IMR-90 (cell line): ENCODE measurements around the gene CCDC9. TPM values are rescaled to one million over a fixed set of nuclear protein-coding genes. Genes with fewer than 3 reads are reported as not detected.

Experiments used
- ATAC-seq: fragments of 200-7000 bp; cut with Tn5 transposase; 2 replicates; pipeline ENCODE4 v1.9.1; 2020; ENCODE audit warnings: low read depth, mild to moderate bottlenecking, moderate library complexity
- BruUV-seq: library from RNA; stranded (reverse); fragments of 400-500 nt; replicated peaks from 2 replicates; lab custom pipeline; 2021; lab: Mats Ljungman, UMichigan
- CTCF ChIA-PET: fragments of 300-600 bp; formaldehyde crosslinking; extraction: SDS; loops from one replicate; lab custom pipeline; 2021; ENCODE audit warnings: antibody characterized with exemption; lab: Yijun Ruan, JAX
- POLR2A ChIA-PET: fragments of 300-600 bp; sonication (Branson Sonifier 250); formaldehyde crosslinking; loops from one replicate; lab custom pipeline; 2022; ENCODE audit warnings: antibody characterized with exemption; ENCODE audit not compliant: unreplicated experiment; lab: Charles Lee
- DNase-seq: peaks from one replicate; pipeline ENCODE4 v3.0.0; 2013
- H2AFZ ChIP-seq: replicated peaks from 2 replicates; pipeline ENCODE3; 2013; ENCODE audit warnings: low read length, mild to moderate bottlenecking; ENCODE audit not compliant: poor library complexity
- H2AK5ac ChIP-seq: 2 replicates; pipeline ENCODE4 v1.6.1; 2013; ENCODE audit warnings: low read depth, low read length, inconsistent platforms
- H2AK9ac ChIP-seq: replicated peaks from 2 replicates; pipeline ENCODE3; 2013; ENCODE audit warnings: mild to moderate bottlenecking, low read depth, low read length, moderate library complexity; ENCODE audit not compliant: poor library complexity
- H2BK120ac ChIP-seq: 2 replicates; pipeline ENCODE4 v1.6.1; 2013; ENCODE audit warnings: low read depth, low read length, inconsistent platforms
- H2BK15ac ChIP-seq: 3 replicates; pipeline ENCODE4 v1.6.1; 2013; ENCODE audit warnings: low read depth, low read length, inconsistent platforms
- H2BK20ac ChIP-seq: 2 replicates; pipeline ENCODE4 v1.6.1; 2013; ENCODE audit warnings: low read depth, mild to moderate bottlenecking, inconsistent platforms, low read length, moderate library complexity
- H2BK5ac ChIP-seq: 2 replicates; pipeline ENCODE4 v1.6.1; 2013; ENCODE audit warnings: mild to moderate bottlenecking, low read depth, low read length, inconsistent platforms; ENCODE audit not compliant: poor library complexity, severe bottlenecking
- H3K14ac ChIP-seq: replicated peaks from 2 replicates; pipeline ENCODE4 v1.6.1; 2013; ENCODE audit warnings: low read depth, low read length, inconsistent platforms
- H3K18ac ChIP-seq: 2 replicates; pipeline ENCODE4 v1.6.1; 2013; ENCODE audit warnings: low read depth, low read length, control low read depth
- H3K23ac ChIP-seq: 2 replicates; pipeline ENCODE4 v1.6.1; 2013; ENCODE audit warnings: low read depth, low read length, inconsistent platforms
- H3K27ac ChIP-seq: 2 replicates; pipeline ENCODE4 v1.5.1; 2013; ENCODE audit warnings: mild to moderate bottlenecking, control low read depth, low read length; ENCODE audit not compliant: insufficient read depth
- H3K27me3 ChIP-seq: 2 replicates; pipeline ENCODE4 v1.6.1; 2013; ENCODE audit warnings: low read length; ENCODE audit not compliant: control insufficient read depth, insufficient read depth
- H3K36me3 ChIP-seq: 2 replicates; pipeline ENCODE4 v1.6.1; 2013; ENCODE audit warnings: low read length, mixed read lengths; ENCODE audit not compliant: control insufficient read depth, insufficient read depth
- H3K4ac ChIP-seq: 2 replicates; pipeline ENCODE4 v1.6.1; 2013; ENCODE audit warnings: low read depth, low read length, inconsistent platforms
- H3K4me1 ChIP-seq: 2 replicates; pipeline ENCODE4 v1.6.1; 2013; ENCODE audit warnings: low read length, mixed read lengths; ENCODE audit not compliant: control insufficient read depth, insufficient read depth
- H3K4me2 ChIP-seq: 2 replicates; pipeline ENCODE4 v1.6.1; 2013; ENCODE audit warnings: low read depth, mild to moderate bottlenecking, control low read depth, low read length, moderate library complexity
- H3K4me3 ChIP-seq: 2 replicates; pipeline ENCODE4 v1.5.1; 2013; ENCODE audit warnings: low read depth, mild to moderate bottlenecking, control low read depth, low read length, moderate library complexity; ENCODE audit not compliant: insufficient read depth
- H3K56ac ChIP-seq: 2 replicates; pipeline ENCODE4 v1.6.1; 2013; ENCODE audit warnings: low read length, inconsistent platforms; ENCODE audit not compliant: insufficient read depth; ENCODE audit errors: extremely low read depth
- H3K79me1 ChIP-seq, 2 experiments: 2 replicates each; pipeline ENCODE4 v1.6.1; 2013; ENCODE audit warnings: low read length in 2 of 2, inconsistent platforms in 1 of 2, low read depth in 1 of 2
- H3K9ac ChIP-seq: 2 replicates; pipeline ENCODE4 v1.6.1; 2013; ENCODE audit warnings: low read depth, low read length, control low read depth
- H3K9me1 ChIP-seq: 2 replicates; pipeline ENCODE4 v1.6.1; 2013; ENCODE audit warnings: low read length, inconsistent platforms; ENCODE audit not compliant: insufficient read depth
- H3K9me3 ChIP-seq: 2 replicates; pipeline ENCODE4 v1.6.1; 2013; ENCODE audit warnings: low read length; ENCODE audit not compliant: control insufficient read depth, insufficient read depth
- H4K20me1 ChIP-seq: 2 replicates; pipeline ENCODE4 v1.6.1; 2013; ENCODE audit warnings: low read length, inconsistent platforms; ENCODE audit not compliant: insufficient read depth
- H4K5ac ChIP-seq: 2 replicates; pipeline ENCODE4 v1.6.1; 2013; ENCODE audit warnings: mild to moderate bottlenecking, low read depth, low read length, control low read depth
- H4K8ac ChIP-seq, 2 experiments: 2 replicates each; pipeline ENCODE4 v1.6.1; 2013; ENCODE audit warnings: low read depth in 2 of 2, low read length in 2 of 2, control low read depth in 1 of 2, inconsistent platforms in 1 of 2
- H4K91ac ChIP-seq: 2 replicates; pipeline ENCODE4 v1.6.1; 2013; ENCODE audit warnings: low read depth, low read length, inconsistent platforms; ENCODE audit not compliant: insufficient read depth
- CEBPB ChIP-seq: IDR thresholded peaks from 2 replicates; pipeline ENCODE4 v1.6.1; 2012; ENCODE audit warnings: low read depth, low read length, improper control_type of control experiment
- MAZ ChIP-seq: IDR thresholded peaks from 2 replicates; pipeline ENCODE4 v1.6.1; 2012; ENCODE audit warnings: low read depth, mild to moderate bottlenecking, low read length, improper control_type of control experiment, moderate library complexity, borderline replicate concordance
- MXI1 ChIP-seq: IDR thresholded peaks from 2 replicates; pipeline ENCODE4 v1.6.1; 2012; ENCODE audit warnings: low read depth, mild to moderate bottlenecking, low read length, moderate library complexity, borderline replicate concordance
- RAD21 ChIP-seq: IDR thresholded peaks from 2 replicates; pipeline ENCODE4 v1.6.1; 2012; ENCODE audit warnings: low read length, improper control_type of control experiment
- WGBS, 2 experiments: methylation state at CpG; one replicate each; pipeline versions ENCODE4 v1.1.5 to v1.1.7; 2013; ENCODE audit warnings: missing lambda C conversion rate in 2 of 2; ENCODE audit not compliant: insufficient read length in 1 of 2; ENCODE audit errors: extremely low coverage in 2 of 2; 5-methylcytosine and 5-hydroxymethylcytosine counted together
- dilution Hi-C: fragments of 300-500 bp; cut with HindIII; formaldehyde crosslinking; loops from one replicate; pipeline ENCODE4 v1.14.3; 2018; ENCODE audit warnings: low sequenced_read_pairs; ENCODE audit not compliant: unreplicated experiment
- in situ Hi-C: fragments of 300-500 bp; cut with MboI; formaldehyde crosslinking; loops from 3 replicates; pipeline ENCODE4 v1.14.3; 2019; ENCODE audit warnings: low sequenced_read_pairs, inconsistent platforms, mixed read lengths
- intact Hi-C: fragments of 100-400 bp; cut with micrococcal nuclease; formaldehyde crosslinking; loops from 2 replicates; pipeline ENCODE4 v1.10.0; 2022
- polyA plus RNA-seq, 3 experiments: library from polyadenylated mRNA; depleted of rRNA; stranded (reverse); fragments of >200 nt; gene quantifications; 2 replicates each; pipeline ENCODE4 v1.2.3, GENCODE V29; 2012; ENCODE audit warnings: low replicate concordance in 1 of 3
- total RNA-seq: library from RNA; depleted of rRNA; stranded (reverse); fragments of >200 nt; gene quantifications from 2 replicates; pipeline ENCODE4 v1.2.3, GENCODE V29; 2012

The CCDC9 gene
- total and polyA plus RNA-seq, 2 of the 4 experiments (the other 2 are of a cell fraction), result 2.9 to 8.6 TPM

GRCh38 chr19:47256693-47257410, 527 bp downstream of the CCDC9 start:
- peak overlapping the region; percentile 59 for H3K4me3 ChIP-seq
- H2AFZ ChIP-seq, result peak overlapping the region; percentile 89

More at GRCh38 chr19:47256693-47257410, 527 bp downstream of the CCDC9 start:
- peak; percentile 34; the same call in 1 of the 2 replicates for TF ChIP-seq MXI1
- TF ChIP-seq MAZ, result peak; percentile 78; the same call in 1 of the 2 replicates
- peak; percentile 88 for TF ChIP-seq CEBPB
- TF ChIP-seq RAD21, result no peak
- Histone ChIP-seq H2BK20ac (no peak overlapping the region), H3K4me2 (no peak overlapping the region), H4K91ac (no peak overlapping the region; the same call in 1 of the 2 replicates), H3K14ac (no peak overlapping the region), H3K79me1 (peaks cover 38 to 54% of the 10 kb centered on the region in 2 experiments), H3K27me3 (no peaks in the 10 kb centered on the region), H3K9ac (peak overlapping the region; percentile 43; the same call in 1 of the 2 replicates), H2AK9ac (no peak overlapping the region), H3K36me3 (peaks cover 28% of the 10 kb centered on the region), H3K9me3 (no peaks in the 10 kb centered on the region), H2BK120ac (no peak overlapping the region), H2AK5ac (no peak overlapping the region), H2BK15ac (no peak overlapping the region), H3K56ac (no peak overlapping the region), H3K18ac (no peak overlapping the region; the same call in 1 of the 2 replicates), H3K9me1 (peaks cover 23% of the 10 kb centered on the region), H4K20me1 (peaks cover 8% of the 10 kb centered on the region; the same call in 1 of the 2 replicates), H2BK5ac (peak overlapping the region; percentile 85), H3K4ac (no peak overlapping the region), H3K23ac (no peak overlapping the region), H4K8ac (peak overlapping the region in 1 of 2 experiments; percentile 52; a peak in 2 of 4 replicates), H4K5ac (no peak overlapping the region), H3K27ac (peak overlapping the region; percentile 92), H3K4me1 (peaks cover 20% of the 10 kb centered on the region)
- intact Hi-C loops, result loop anchor here (1.0 kb wide), 1 partner anchor 16 kb away; no protein-coding TSS in a partner anchor
- POLR2A ChIA-PET, result interaction anchor here (0.6 to 1.6 kb wide), 9 partner anchors 13 to 530 kb away, joined by 3 to 10 read pairs (median 4); no protein-coding TSS in a partner anchor
- in situ Hi-C loops, result no loop called here
- DNase-seq (peak; percentile 98), ATAC-seq (peak; percentile 84)
- WGBS, 2 experiments, result 0% methylated on average over 15 of the region's 52 CpGs; no CpG with 5 or more reads in 1 of the 2 experiments
- dilution Hi-C loops, result no loop called here
- BruUV-seq, result no TSS peak
- CTCF ChIA-PET, result interaction anchor here (0.8 to 1.5 kb wide), 3 partner anchors 13 to 126 kb away, joined by 3 to 8 read pairs (median 3); partner anchors contain the start of gene INAFM1
